Stimulated activated CD4-positive, alpha-beta T cell treated with anti-CD3 and anti-CD28 coated beads, Interleukin-1b, Interleukin-23, amount 100 ng/mL, for 4 hours (primary cell): ENCODE results near the gene DMD.
"Not testable (repeated sequence)": the region's sequence is repeated elsewhere in the genome, so short reads cannot be mapped to it uniquely, and the experiment has no call there.

ENCODE experiments used
- DNase-seq, 2 donors: peaks; one replicate each; pipeline ENCODE4 v3.0.0-alpha.2; 2020; ENCODE audit warnings: low read depth in 2 of 2

The DMD gene

GRCh38 chrX:33211356-33212260 lies at the start of gene DMD:
Gene DMD, minus strand, starts transcription at chrX:33211549. Its CDS starts 237 bp downstream, at chrX:33211312.
- no peak for DNase-seq

DNA sequence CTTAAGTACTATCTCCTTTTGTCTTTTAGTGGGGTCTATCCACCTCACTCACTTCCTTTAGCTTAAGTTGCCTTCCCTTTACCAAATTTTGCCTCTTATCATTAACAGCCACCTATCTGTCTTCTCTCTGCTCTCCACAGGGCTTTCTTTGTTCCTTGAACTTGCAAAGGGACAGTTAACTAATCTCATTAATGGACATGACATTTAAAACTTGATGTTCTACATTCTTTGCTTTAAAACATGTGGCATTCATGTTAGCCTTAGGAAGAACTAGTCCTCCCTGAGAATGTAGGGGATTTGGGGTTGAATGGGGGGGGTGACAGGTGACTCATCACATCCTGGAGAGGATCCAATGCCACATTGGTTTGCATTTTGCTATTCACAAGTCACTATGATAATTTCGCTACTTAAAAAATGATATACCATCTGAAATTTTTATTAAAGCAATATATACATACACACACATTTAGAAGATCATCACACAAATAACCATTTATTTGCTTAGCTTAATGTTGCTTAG lies 41.0 kb upstream of the DMD start:
- no peak for DNase-seq

DNA sequence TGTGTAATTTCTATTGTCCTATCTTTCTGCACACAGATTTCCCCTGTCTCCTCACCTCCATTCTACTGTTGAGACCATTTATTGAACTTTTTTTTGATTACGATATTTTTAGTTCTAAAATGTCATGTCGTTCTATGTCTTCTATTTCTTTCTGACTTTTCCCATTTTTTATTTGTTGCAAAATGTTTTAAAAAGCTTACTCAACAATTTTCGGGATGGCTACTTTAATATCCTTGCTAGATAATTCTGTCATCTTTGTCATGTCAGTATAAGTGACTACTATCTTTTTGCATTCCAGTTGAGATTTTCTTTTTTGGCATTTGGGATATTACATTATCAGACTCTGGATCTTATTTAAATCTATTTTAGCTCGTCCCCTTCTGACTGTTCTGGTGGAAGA lies 7.5 kb upstream of the DMD start:
- DNase-seq = no peak

DNA sequence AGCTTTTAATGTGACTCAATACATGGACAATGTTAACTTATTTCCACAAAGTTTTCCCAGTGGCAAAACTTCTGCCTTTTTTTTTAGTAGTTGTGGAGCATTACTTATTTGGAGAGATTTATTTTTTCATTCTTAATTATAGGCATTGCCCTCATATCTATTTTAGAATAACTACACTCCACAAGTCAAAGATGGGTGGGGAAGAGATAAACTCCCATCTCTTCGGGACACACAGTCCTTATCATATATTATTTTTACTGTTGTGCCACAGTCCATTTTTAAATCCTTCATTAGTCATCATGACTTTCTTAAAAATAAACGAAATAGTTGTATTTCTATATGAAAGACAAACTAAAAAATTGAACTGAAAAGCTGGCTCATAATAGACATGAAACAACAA lies 1.2 kb downstream of the DMD start:
- no peak for DNase-seq

DNA sequence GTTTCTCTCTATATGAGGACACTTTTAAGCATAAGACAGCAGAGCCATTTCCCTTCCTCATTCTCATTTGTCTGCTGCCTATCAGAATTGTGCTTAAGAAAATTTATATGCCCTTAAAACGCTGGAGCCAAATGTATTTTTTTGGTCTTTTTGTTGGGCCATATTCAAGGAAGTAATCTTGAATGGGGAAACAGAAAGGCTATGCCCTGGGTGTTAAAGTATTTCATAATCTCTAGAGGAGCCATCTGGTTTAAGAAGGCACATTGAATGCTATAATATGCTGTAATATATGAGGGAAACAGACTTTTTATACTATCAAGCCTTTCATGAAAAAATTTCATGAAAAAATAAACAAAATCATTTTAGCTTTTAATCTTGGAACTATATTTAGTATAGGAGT lies 4.3 kb downstream of the DMD start:
- DNase-seq = no peak

GRCh38 chrX:33205321-33205720 lies 6.0 kb downstream of the DMD start:
- DNase-seq = no peak

GRCh38 chrX:33204889-33205288 lies 6.5 kb downstream of the DMD start:
- no peak for DNase-seq

GRCh38 chrX:33198561-33199279 lies 12.6 kb downstream of the DMD start:
- no peak for DNase-seq

DNA sequence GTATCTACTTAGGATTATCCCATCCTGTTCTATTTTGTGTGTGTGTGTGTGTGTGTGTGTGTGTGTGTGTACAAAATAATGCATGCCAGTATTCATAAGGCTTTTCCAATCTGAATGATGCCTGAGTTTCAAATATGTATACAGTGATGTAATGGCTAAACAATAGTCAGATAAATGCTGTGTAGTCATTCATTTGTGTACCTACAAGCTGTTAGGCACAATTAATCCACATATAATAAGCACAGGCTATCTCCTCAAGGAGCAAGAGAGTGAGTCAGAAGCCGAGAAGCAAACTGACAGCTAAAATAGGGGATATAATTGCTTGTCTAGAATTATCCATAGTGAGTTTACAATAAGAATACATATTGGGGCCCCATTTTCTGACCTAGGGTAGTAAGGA lies 15.7 kb downstream of the DMD start:
- no peak for DNase-seq

GRCh38 chrX:33194876-33195433 lies 16.4 kb downstream of the DMD start:
- DNase-seq = no peak

DNA sequence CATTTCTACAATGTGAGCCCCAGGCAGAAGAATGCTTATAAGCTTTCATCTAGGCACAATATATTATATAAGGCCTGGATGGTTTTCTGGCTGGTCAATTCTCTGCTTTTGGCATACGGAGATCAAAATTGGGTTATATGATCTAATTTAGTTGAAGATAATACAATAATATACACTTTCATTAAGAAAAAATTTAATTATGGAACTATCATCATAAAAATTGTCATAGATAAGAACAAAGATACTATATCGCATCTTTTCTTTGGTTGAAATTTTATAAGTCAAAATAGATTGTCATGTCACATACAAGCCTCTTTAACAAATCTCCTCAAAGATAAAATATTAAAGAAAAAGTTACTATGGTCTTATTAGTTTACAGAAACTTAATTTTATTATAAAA lies 17.1 kb downstream of the DMD start:
- no peak for DNase-seq

DNA sequence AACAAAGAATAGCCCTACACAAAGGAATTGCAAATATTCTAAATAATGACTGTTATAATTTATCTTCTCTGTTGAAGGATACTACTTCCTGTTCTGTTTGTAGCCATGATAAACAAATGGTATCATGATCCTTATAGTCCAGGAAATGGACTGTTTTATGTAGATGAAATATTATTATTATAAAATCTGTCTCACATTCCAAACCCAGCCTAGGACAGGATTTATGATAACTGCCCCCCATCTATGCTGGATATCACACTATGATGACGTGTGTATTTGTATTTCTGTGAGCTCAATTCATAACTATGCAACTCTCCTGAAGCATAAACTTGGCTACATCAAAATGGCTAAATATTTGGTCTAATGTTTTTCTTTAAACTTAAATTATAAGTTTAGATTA lies 21.3 kb downstream of the DMD start:
- DNase-seq = no peak

DNA sequence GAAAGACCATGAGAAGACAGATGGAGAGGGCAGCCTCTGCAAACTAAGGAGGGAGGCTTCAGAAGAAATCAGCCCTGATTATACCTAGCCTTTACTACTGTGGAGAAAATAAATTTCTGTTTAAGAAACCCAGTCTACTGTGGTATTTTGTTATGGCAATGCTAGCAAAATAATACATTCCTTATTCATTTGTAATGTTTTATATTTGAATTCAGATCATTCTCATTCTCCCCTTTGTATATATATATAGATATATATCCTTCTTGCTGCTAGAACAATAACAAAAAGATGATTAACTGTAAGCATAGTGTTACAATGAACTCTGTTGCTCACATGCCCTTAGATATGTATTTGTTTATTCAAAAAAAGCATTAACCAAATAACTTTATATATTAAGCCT lies 22.5 kb downstream of the DMD start:
- no peak for DNase-seq

DNA sequence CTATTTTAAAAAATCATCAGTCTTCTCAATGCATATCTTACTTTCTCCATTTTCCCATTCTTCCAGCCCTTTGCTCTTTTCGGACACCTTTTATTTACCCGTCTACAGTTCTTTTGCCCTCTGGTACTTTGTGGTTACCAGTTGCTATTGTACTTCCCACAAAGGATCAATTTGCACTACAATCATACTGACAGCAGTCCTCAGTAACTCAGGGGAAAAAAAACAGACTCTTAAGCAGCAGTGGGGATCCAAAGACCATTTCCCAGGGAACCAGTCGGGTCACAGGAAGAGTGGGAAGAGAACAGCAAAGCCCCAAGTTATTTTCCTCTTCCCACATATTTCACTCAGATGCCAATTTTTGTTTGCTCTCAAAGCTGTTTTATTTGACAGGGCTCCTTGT lies 23.1 kb downstream of the DMD start:
- no peak for DNase-seq

DNA sequence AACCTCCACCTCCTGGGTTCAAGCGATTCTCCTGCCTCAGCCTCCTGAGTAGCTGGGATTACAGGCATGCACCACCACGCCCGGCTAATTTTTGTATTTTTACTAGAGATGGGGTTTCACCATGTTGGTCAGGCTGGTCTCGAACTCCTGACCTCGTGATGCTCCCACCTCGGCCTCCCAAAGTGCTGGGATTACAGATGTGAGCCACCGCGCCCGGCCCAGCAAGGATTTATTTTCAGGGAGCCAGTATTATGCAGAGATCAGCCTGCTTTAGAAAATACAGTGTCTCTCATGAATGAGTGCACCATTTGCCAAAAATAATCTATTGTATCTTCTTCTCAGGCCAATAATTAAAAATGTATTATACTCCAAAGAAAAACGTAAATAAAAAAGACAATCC lies 26.5 kb downstream of the DMD start:
- DNase-seq = not testable (repeated sequence)

GRCh38 chrX:33183361-33183760 lies 28.0 kb downstream of the DMD start:
- DNase-seq = no peak

GRCh38 chrX:33178690-33179089 lies 32.7 kb downstream of the DMD start:
- DNase-seq = no peak

DNA sequence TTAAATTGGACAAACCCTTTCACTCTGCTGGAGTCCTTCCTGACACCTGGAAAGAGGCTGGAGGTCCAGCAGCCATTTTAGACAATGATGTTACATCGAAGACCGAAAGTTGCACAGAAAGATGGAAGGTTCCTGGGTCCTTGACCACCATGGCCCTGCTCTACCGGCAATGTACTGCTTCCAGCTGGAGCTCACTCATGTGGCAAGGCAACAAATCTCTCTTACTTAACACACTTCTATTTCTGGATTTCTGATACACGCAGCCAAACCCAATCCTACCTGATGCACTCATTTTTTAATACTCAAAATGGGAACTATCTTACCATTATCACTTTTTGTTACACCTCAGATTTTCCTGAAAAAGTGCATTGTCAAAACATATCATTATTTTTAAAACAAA lies 33.1 kb downstream of the DMD start:
- DNase-seq = no peak

GRCh38 chrX:33175201-33175600 lies 36.1 kb downstream of the DMD start:
- DNase-seq = no peak

DNA sequence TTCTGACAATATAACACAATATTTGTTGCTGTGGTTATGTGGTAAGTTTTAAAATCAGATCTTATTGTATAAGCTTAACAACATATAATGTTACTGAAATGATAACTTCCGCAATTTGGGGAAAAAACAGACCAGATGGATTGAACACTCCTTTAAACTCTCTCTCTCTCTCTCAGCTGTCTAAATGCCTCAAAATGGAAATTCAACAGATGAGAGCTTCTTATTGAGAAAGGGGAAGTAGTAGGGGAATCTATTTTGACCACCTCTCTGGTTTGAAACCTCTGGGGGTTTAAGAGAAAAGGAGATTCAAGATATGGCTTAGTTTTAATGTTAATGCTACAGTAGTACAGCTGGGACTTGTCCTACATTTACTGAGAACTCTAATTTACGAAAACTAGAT lies 40.3 kb downstream of the DMD start:
- DNase-seq = no peak

DNA sequence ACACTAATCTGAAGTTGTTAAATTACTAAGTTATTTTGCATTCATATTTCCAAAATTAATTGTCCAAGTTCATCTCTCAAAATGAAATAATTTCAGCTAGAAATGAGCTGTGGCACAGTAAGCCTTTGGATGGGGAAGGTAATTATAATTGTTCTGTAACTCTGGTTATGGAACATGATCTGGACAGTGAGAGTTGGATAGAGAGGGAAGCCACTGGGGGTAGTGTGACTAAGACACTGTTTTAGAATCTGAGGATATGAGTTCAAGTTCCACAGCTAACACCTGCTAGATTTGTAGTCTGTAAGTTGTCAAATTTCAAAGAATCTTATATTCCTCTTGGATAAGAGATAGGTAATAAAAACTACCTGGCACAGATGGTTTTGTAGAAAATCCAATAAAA lies 49.5 kb downstream of the DMD start:
- no peak for DNase-seq

- no peak for DNase-seq
These were observed 51.1 kb downstream of the DMD start for GRCh38 chrX:33160273-33160672.
